NOMO-1 treated with DMSO at 0.1 percent for 48 hours (cell line): Measurements from ENCODE around the gene SDK2.

Experiments used
- DNase-seq: peaks from one replicate; lab custom pipeline; 2025; ENCODE audit not compliant: unreplicated experiment; lab: John Stamatoyannopoulos, UW

Gene SDK2

DNA sequence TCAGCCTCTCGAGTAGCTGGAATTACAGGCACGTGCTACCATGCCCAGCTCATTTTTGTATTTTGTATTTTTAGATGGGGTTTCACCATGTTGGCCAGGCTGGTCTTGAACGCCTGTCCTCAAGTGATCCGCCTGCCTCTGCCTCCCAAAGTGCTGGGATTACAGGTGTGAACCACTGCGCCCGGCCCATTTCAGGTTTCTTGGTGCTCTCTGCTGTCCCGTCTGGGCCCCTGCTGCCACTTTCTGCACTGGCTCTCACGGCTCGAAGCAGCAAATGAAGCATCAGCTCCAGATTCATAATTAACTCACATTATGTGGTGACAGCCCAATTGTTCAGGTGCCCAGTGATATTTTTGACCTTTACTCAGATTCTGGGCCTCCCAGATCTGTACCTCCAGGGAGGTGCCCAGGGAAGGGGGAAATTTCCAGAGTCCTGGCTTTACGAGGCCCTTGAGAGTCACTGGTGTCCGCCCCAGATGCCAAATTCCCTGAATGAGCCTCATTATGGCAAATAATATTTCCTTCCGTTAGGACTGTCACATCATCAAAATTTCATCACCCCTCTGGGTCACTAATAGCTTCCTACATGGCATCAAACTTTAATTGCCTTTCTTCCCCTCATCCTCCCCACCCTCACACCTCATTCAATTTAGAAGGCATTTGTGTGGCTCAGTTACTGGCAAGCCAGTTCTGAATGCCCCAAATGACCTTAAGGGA, 9.0 kb downstream of the SDK2 start:
- DNase-seq, result no peak

DNA sequence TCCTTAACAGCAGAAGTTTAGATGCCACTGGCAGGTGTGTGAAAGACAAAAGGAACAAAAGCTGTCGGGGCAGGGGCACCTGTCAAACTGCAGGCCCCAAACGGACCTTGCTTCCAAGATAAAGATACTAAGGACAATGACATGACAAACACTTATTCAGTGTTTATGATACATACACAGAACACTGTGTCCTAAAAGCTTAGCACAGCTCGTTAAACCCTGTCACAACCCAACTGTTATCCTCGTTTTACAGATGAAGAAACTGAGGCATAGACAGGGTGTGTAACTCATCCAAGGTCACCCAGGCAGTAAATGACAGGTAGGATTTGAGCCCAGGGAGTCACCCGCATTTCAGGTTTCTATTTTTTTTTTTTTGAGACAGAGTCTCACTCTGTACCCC, 9.6 kb downstream of the SDK2 start:
- DNase-seq, result no peak

DNA sequence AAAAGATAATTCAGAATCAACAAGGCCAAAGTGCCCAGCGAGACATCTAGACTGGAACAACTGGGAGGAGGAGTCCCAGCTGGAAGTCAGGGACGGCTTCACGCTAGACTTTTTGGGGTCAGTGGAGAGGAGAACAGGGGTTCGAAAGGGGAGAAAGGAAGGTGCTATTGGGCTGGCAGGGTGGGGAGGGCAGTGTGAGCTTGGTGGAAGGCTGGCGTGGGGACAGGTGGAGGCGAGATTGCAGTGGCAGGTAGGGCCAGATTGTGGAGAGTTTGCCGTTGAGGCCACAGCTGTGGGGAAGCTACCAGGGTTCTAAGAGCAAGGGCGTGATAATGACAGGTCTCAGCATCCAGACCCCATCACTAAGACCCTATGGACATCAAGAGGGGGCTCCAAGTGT, 10.5 kb downstream of the SDK2 start:
- DNase-seq, result no peak

DNA sequence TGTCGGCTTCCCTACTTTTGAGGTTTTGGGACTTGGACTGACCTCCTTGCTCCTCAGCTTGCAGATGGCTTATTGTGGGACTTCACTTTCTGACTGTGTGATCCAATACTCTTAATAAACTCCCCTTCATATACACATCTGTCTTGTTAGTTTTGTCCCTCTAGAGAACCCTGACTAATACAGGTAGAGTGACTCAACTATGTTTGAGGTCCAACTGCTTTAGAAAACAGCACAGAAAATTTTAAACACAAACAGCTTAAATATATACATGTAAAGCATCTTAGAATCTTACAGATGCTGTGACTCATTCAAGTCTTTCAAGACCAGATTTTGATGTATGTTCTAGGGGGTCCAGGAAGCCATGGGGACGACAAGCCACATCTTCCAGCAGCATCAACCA, 11.7 kb downstream of the SDK2 start:
- no peak for DNase-seq

DNA sequence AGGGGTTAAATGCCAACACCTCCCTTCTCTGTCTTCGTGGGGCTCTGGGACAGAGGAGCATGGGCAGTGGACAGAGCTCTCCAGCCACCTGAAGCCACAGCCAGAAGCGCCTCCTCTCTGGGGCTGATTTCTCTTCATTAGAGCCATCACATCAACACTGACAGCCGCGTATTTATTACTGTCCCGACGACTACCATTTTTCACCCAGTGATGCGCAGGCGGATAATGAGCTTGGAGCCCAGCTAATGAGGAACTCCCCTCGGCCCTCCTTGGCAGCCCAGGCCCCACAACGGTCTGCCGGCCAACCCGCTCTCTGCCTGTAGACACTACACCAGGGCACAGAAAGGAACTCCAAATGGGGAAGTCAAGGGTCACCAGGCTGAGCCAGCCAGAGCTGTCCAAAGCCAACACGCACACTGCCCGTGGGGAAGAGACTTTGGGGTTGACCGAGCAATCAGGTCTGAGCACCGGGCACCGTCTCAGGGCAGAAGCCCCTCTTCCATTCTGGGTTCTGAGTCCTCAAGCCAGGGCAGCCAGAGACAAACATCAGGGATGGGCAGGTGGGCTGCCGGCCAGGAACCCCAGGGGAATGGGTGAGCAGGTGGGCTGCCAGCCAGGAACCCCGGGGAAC, 13.2 kb downstream of the SDK2 start:
- no peak for DNase-seq

DNA sequence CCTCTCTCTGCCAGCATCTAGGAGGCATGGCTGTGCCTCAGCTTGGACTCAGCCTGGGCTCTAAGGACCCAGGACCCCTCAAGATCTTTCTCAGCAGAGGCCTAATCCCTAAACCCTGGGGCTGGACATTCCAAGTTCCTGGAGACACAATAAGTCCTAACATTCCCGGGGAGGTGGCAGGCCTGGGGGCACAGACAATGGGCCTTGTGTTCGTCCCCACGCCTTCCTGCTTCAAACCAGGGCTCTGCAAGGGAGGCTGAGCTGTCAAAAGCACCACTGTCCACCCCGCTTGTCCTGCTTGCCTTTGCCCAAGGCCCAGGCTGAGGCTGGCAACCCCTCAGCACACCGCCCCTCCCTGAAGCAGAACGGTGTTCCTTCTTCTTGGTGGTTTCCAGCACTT, 13.7 kb downstream of the SDK2 start:
- DNase-seq, result no peak

DNA sequence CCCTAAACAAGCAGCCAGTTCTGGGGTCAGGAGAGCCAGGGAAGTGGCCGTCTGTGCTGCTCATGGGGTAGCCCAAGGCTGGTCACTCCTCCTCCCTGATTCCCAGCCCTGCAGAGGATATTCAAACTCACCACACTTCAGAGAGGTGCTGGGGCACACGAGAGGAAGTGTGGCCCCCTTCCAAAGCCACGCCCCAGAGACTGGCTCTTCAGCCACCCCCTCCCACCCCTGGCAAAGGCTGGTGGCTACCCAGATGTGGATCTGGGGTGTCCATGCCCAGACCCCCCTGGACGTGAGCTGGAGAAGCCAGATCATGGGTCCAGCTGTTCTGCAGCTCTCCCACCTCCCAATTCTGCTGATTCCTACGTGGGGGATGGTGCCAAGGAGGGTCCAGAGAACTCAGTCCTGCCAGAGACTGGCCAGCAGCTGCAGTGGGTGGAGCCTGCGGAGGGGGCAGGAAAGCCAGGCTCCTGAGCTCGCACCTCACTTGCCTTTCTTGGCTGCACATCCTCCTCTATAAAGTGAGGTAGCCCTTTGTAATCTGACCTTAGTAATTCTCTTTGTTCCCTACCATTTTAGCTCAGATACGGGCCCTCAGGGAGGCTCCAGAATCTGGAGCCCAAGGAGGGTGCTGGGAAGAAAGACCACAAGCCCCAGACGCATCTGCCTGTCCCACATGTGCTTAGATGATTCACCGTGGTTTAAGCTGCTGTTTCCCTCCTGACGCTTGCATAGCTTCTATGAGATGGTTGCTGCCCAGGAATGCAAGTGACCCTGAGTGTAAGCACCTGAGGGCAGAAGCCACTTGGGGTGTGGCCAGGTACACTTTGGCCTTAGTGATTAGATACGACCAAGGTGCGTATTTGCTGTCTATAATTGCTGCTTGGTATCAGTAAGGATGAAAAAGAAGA, 15.3 kb downstream of the SDK2 start:
- no peak for DNase-seq

DNA sequence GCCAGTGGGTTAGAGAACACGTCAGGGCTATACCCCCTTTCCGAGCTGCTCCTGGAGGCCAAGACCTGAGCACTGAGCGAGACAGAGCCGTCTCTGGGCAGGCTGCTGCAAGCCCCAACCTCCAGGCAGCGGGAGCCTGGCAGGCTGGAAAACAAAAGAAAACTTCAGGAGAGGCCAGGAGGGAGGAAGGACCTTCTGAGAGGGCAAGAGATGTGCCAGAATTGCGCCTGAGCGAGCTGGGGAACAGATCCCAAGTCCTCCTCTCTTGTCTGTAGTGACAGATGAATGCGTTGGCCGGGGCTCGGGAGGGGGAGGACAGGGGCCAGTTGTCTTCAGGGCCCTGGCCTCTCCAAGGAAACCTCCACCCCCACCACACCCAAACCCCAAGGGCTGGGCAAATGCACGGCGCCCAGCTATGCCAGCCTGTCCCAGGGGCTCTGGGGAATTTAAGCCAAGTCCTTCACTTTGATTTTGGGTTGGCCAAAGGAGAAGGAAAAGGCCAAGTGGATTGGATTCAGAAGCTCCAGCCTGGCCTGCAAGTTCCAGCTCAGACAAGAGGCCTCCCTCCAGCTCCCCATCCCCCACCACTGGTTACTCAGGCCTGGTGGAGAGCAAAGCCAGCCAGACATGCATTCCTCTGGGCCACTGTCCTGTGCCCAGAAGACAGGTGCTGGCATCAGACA, 18.1 kb downstream of the SDK2 start:
- no peak for DNase-seq

DNA sequence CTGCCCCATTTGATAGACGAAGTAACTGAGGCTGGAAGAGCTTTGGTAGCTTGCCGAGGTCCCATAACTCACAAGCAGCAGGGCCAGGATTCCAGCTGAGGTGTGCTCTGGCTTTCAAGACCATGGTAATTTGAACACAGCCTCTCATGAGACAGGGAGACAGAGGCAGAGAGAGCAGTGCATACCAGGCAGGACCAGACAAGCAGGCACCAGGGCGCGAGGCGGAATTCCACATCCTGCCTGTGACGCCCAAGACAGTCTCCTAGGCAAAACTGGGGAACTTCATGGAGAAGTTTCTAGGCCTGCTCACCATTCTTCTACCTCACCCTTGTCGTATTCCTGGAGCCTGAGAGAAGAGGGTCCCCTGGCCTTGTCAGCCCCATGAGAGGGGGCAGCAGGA, 19.2 kb downstream of the SDK2 start:
- DNase-seq, result no peak

DNA sequence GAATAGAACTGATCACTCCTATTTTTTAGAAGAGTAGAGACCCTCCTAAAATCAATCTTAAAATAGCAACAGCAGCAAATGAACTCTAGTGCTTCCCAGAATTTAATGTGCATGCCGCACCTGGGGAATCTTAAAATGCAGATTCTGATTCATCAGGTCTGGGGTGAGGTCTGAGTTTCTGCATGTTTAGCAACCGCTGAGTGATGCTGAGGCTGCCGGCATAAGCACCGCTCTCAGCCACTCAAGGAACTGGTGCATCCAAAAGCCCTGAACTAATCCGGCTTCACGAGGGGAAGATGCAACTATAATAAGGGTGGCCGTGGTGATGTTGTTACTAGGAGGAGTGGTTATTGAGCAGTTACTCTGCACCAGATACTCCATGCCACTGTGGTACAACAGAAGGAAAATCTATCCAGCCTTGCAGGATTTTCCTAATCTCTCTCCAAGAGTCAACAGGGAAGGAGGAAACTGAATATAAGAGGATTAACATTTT, 19.7 kb downstream of the SDK2 start:
- DNase-seq, result no peak

DNA sequence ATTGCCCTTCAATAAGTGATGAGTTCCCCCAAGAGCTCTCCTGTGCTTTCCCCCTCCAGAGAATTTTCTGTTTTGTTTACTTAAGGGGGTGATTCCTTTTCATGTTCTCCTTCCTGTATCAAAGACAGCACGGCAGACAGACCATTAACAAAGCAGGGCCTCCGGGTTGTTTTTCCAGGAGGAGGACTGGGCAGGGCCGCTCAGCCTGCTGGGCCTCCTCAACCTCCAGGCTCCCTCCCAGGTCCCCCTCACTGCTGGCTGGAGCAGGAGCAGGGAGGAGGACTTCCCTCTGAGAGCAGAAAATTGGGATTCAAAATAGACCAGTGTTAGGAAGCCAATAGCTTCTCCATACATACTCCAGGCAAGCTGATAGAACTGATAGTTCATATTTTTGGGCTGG, 20.4 kb downstream of the SDK2 start:
- no peak for DNase-seq

DNA sequence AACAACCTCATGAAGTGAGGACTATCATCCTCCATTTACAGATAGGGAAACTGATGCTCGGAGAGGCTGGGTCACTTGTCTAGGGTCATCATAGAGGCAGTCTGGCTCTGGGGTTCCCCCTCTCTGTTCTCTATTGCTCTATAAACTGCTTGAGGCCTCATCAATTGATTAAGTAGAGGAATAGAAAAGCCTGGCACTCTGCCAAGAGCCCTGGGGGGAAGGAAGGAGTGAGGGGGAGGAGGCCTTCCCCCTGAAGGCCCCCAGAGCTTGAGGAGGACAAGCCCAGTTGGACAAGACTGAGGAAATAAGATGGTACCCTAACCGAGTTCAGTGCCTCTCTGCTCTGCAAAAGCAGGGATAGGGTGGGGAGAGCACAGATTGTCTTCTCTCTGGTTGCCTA, 21.0 kb downstream of the SDK2 start:
- no peak for DNase-seq

DNA sequence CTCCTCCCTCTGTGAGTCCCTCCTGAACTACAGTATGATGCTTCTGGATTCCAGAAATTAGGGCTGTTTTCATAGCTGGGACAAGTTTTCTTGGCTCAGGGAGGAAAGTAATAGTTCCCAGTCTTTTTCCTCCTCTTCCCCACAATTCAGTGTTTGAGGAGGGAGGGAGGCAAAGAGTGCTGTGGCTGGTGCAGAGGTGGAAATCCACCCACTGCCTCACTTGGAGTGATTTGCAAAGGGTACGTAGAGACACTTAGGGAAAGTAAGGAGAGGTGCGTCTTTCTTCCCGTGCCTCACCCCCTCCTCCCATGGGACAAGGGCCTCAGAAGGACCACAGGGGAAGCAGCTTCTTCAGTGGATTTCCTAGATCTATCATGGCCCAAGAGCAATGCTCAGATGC, 21.9 kb downstream of the SDK2 start:
- no peak for DNase-seq

DNA sequence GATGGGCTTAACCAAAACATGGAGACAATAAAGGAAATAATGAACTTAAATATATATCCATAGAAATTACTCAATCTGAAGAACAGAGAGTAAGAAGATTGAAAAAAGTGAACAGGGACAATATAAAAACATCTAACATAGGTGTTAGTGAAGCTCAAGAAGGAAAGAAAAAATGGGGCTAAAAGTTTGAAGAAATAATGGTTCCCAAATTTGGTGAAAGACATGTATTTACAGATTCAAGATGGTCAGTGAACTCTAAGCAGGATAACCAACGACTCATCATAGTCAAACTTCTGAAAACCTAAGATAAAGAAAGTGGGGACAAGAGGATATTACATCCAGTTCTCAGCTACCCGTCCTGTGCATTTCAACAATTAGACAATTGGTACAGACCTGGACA, 22.6 kb downstream of the SDK2 start:
- no peak for DNase-seq

DNA sequence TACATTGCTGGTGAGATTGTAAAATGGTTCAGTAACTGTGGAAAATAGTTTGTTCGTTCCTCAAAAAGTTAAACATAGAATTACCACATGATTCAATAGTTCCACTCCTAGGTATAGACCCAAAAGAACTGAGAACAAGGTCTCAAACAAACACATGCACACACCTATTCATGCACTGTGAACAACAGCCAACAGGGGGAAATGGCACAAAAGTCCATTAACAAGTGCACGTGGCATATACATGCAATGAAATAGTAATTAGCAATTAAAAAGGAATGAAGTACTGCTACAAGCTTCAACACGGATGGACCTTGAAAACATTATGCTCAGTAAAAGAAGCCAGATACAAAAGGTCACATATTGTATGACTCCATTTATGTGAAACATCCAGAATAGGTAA, 23.8 kb downstream of the SDK2 start:
- no peak for DNase-seq

DNA sequence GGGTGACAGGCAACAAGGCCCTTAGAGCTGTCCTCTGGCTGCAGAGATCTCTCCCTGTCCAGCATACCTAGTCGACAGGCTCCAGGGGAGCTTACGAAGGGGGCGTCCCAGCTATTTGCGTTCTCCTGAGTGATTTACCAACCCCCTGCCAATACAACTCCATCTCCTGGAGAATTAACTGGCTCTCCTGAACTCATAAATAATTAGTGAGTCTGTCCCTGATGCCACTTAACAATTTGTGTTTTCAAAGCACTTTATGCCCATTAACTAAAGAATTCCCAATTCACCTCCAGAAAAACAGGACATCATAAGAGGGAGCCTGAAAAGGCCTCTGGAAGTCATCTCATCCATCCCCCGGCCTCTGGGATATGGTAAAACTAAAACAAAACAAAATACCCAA, 26.7 kb downstream of the SDK2 start:
- DNase-seq, result no peak

DNA sequence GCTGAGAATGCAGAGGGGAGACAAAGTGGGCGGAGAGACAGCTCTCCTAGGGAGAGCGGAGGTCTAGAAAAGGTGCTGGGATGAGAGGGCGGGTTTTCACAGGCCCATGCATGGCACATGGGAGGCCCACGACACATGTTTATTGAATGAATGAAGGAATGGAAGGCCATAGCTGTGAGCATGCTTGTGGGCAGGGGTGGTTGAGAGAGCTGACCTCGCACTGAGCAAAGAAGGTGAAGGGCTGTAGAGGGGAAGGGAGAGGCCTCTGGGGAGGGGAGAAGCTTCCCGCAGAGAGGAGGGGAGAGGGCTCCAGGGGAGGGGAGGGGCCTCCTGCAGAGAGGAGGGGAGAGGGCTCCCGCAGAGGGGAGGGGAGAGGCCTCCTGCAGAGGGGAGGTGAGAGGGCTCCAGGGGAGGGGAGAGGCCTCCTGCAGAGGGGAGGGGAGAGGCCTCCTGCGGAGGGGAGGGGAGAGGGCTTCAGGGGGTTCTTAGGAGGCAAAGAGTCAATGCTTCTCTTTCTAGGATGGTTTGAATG, 27.3 kb downstream of the SDK2 start:
- DNase-seq, result no peak

DNA sequence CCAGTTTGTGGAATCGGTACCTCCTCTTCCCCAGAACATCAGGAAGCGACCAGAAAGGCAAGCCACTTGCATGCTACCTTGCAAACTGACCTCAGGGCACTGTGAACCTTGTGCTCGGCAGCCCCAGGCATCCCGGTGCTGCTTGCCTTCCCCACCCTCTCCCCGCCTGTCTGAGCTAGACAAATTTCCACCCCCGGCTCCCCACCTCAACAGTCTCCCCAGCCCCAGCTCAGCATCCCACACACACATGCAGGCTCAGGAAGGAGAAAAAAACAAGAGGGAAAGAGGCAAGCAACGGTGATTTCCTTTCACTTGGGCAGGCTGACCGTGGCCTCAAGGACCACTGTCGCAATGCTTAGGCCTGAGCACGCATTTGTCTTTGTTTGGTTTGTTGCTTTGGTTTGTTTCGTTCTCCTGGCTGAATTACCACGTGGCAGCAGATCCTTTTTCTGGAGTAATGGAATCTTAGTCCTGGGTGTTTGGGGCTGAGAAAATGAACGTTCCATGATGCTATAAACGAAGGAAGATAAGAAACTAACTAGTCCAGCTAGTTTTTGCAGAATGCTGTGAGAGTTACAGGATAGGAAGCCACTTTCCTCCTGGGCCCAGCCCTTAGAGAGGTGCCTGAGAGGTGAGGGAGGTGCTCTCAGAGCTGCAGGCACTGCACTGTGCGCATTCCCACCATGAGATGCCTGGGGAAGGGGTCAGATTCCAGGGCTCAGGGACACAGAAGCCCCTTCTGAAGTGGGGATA, 27.9 kb downstream of the SDK2 start:
- DNase-seq, result no peak

DNA sequence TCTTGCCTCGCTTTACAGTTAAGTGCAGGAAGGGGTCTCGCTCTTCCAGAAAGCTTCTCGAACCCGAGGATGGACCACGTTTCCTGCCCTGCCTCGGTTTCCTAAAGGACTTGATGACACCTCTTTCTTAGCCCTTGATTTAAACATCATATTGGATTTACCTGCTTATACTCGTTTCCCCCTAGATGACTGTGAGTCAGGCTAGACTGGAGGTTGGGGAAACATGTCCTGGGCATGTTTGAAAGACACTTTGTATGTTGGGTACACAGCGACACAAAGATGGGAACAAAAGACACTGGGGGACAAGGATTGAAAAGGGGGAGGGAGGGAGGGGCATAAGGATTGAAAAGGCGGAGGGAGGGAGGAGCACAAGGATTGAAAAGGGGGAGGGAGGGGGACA, 30.0 kb downstream of the SDK2 start:
- no peak for DNase-seq
